PC-3 (cell line): ENCODE data around the gene POLR2F. TPM values are rescaled to one million over a fixed set of nuclear protein-coding genes. Genes with fewer than 3 reads are reported as not detected.

ENCODE experiments used
- ATAC-seq: fragments of 200-7000 bp; cut with Tn5 transposase; 2 replicates; pipeline ENCODE4 v1.9.1; 2020; ENCODE audit warnings: mild to moderate bottlenecking, moderate library complexity
- BruUV-seq: library from RNA; stranded (reverse); fragments of 400-500 nt; replicated peaks from 2 replicates; lab custom pipeline; 2021; lab: Mats Ljungman, UMichigan
- CTCF ChIA-PET: fragments of 300-600 bp; sonication (Branson Sonifier 250); formaldehyde crosslinking; loops from one replicate; lab custom pipeline; 2022; ENCODE audit warnings: antibody characterized with exemption; lab: Charles Lee
- POLR2A ChIA-PET: fragments of 300-600 bp; sonication (Branson Sonifier 250); formaldehyde crosslinking; loops from one replicate; lab custom pipeline; 2022; ENCODE audit warnings: antibody characterized with exemption; ENCODE audit not compliant: unreplicated experiment; lab: Charles Lee
- DNase-seq: peaks from one replicate; pipeline ENCODE4 v3.0.0-alpha.2; 2015
- H2AFZ ChIP-seq: fragments of 300-600 bp; sonication (generic); 2 replicates; pipeline ENCODE4 v1.6.0; 2016; ENCODE audit warnings: antibody characterized with exemption, low read length
- H3F3A ChIP-seq: fragments of 300-600 bp; sonication (generic); one replicate; pipeline ENCODE4 v1.6.0; 2017; ENCODE audit warnings: antibody characterized with exemption, low read length, control low read depth, mild to moderate bottlenecking; ENCODE audit not compliant: unreplicated experiment
- H3K27ac ChIP-seq: fragments of 300-600 bp; sonication (generic); 2 replicates; pipeline ENCODE4 v1.5.1; 2016; ENCODE audit warnings: mild to moderate bottlenecking, low read length
- H3K27me3 ChIP-seq: fragments of 300-600 bp; sonication (generic); 2 replicates; pipeline ENCODE4 v1.6.1; 2016; ENCODE audit warnings: low read length, mixed read lengths
- H3K36me3 ChIP-seq: fragments of 300-600 bp; sonication (generic); 2 replicates; pipeline ENCODE4 v1.6.1; 2016; ENCODE audit warnings: low read depth, mixed run types, low read length, mixed read lengths
- H3K4me1 ChIP-seq: fragments of 300-600 bp; sonication (generic); 2 replicates; pipeline ENCODE4 v1.5.1; 2016; ENCODE audit warnings: low read length; ENCODE audit not compliant: insufficient read depth
- H3K4me2 ChIP-seq: fragments of 300-600 bp; sonication (generic); 2 replicates; pipeline ENCODE4 v1.6.0; 2016; ENCODE audit warnings: low read length
- H3K4me3 ChIP-seq: fragments of 300-600 bp; sonication (generic); 2 replicates; pipeline ENCODE4 v1.5.1; 2016; ENCODE audit warnings: mild to moderate bottlenecking, low read length, mixed read lengths
- H3K79me2 ChIP-seq: fragments of 300-600 bp; sonication (generic); 2 replicates; pipeline ENCODE4 v1.6.1; 2017; ENCODE audit warnings: low read length, mixed read lengths
- H3K9ac ChIP-seq: fragments of 300-600 bp; sonication (generic); 2 replicates; pipeline ENCODE4 v1.6.0; 2016; ENCODE audit warnings: mild to moderate bottlenecking, low read length
- H3K9me2 ChIP-seq: fragments of 300-600 bp; sonication (generic); replicated peaks from 2 replicates; pipeline ENCODE4 v1.6.1; 2016; ENCODE audit warnings: mixed run types, low read length, mixed read lengths
- H3K9me3 ChIP-seq: fragments of 300-600 bp; sonication (generic); 2 replicates; pipeline ENCODE4 v1.6.1; 2016; ENCODE audit warnings: low read length, mixed read lengths
- H4K20me1 ChIP-seq: fragments of 300-600 bp; sonication (generic); 2 replicates; pipeline ENCODE4 v1.6.1; 2016; ENCODE audit warnings: low read length, mixed read lengths
- CTCF ChIP-seq: fragments of 300-600 bp; sonication (generic); conservative IDR thresholded peaks from 2 replicates; pipeline ENCODE4 v1.5.1; 2017; ENCODE audit warnings: antibody characterized with exemption, low read depth, mild to moderate bottlenecking, low read length
- EZH2 ChIP-seq: fragments of 300-600 bp; sonication (generic); IDR thresholded peaks from one replicate; pipeline ENCODE4 v1.6.1; 2017; ENCODE audit warnings: antibody characterized with exemption, mild to moderate bottlenecking, low read length; ENCODE audit not compliant: unreplicated experiment
- EZH2phosphoT487 ChIP-seq: fragments of 300-600 bp; sonication (generic); IDR thresholded peaks from 2 replicates; pipeline ENCODE4 v1.6.1; 2018; ENCODE audit warnings: mild to moderate bottlenecking, antibody characterized with exemption, low read length, borderline replicate concordance
- intact Hi-C: fragments of 100-400 bp; cut with micrococcal nuclease; formaldehyde crosslinking; loops from 2 replicates; pipeline ENCODE4 v1.9.0; 2023
- total RNA-seq: library from RNA; depleted of rRNA; stranded (reverse); fragments of >200 nt; gene quantifications from 2 replicates; pipeline ENCODE4 v1.2.3, GENCODE V29; 2014

The POLR2F gene
- total RNA-seq, 1 experiment from 2014 or later: 177 TPM

GRCh38 chr22:37990301-37990700 is 36.8 kb downstream of the POLR2F start:
- Histone ChIP-seq H3K79me2 (no peaks in the 10 kb centered on the region), H3K27me3 (no peaks in the 10 kb centered on the region), H2AFZ (no peak overlapping the region), H3K9ac (no peak overlapping the region), H3K4me1 (no peaks in the 10 kb centered on the region), H3K36me3 (no peaks in the 10 kb centered on the region), H3K4me3 (no peak overlapping the region), H3K9me3 (no peaks in the 10 kb centered on the region), H3K4me2 (no peak overlapping the region), H3K27ac (no peak overlapping the region), H4K20me1 (no peaks in the 10 kb centered on the region), H3K9me2 (no peaks in the 10 kb centered on the region), H3F3A (no peaks in the 10 kb centered on the region)
- intact Hi-C loops: no loop called here
- ATAC-seq (no peak), DNase-seq (no peak)
- no peak for TF ChIP-seq EZH2
- TF ChIP-seq EZH2phosphoT487: no peak
- no peak for TF ChIP-seq CTCF
- ChIA-PET POLR2A (no interaction called here), CTCF (no interaction called here)
- no TSS peak for BruUV-seq

- DNase-seq (no peak), ATAC-seq (no peak)
- Histone ChIP-seq H2AFZ (no peak overlapping the region), H3K9ac (no peak overlapping the region), H3F3A (no peaks in the 10 kb centered on the region), H3K27ac (no peak overlapping the region), H3K36me3 (no peaks in the 10 kb centered on the region), H4K20me1 (no peaks in the 10 kb centered on the region), H3K4me3 (no peak overlapping the region), H3K79me2 (no peaks in the 10 kb centered on the region), H3K9me2 (no peaks in the 10 kb centered on the region), H3K9me3 (no peaks in the 10 kb centered on the region), H3K4me2 (no peak overlapping the region), H3K4me1 (no peaks in the 10 kb centered on the region), H3K27me3 (no peaks in the 10 kb centered on the region)
- intact Hi-C loops: no loop called here
- ChIA-PET POLR2A (no interaction called here), CTCF (no interaction called here)
- TF ChIP-seq EZH2phosphoT487: no peak
- TF ChIP-seq EZH2: no peak
- BruUV-seq: no TSS peak
Measured at GRCh38 chr22:37990862-37991261, 37.4 kb downstream of the POLR2F start.

- ChIA-PET CTCF (no interaction called here), POLR2A (interaction anchor here (0.6 kb wide), 1 partner anchor 17 kb away, joined by 3 read pairs; no protein-coding TSS in a partner anchor)
- H2AFZ ChIP-seq: no peak overlapping the region
- H3K9me2 ChIP-seq: no peaks in the 10 kb centered on the region
- no peaks in the 10 kb centered on the region for H3K36me3 ChIP-seq
- H3K4me2 ChIP-seq: no peak overlapping the region
- no peaks in the 10 kb centered on the region for H3K4me1 ChIP-seq
- no peak overlapping the region for H3K4me3 ChIP-seq
- DNase-seq: no peak
- no peak overlapping the region for H3K9ac ChIP-seq
- no TSS peak for BruUV-seq
- TF ChIP-seq EZH2phosphoT487: no peak
- no peak for TF ChIP-seq EZH2
- TF ChIP-seq CTCF: no peak
- intact Hi-C loops: no loop called here
- H3F3A ChIP-seq: no peaks in the 10 kb centered on the region
- H3K27ac ChIP-seq: no peak overlapping the region
- no peaks in the 10 kb centered on the region for H3K27me3 ChIP-seq
- ATAC-seq: no peak
- H4K20me1 ChIP-seq: no peaks in the 10 kb centered on the region
- no peaks in the 10 kb centered on the region for H3K79me2 ChIP-seq
- H3K9me3 ChIP-seq: no peaks in the 10 kb centered on the region
Measured at GRCh38 chr22:37991731-37992442, 38.4 kb downstream of the POLR2F start.
